HepG2 (cell line): Measurements from ENCODE around the gene ZNF277. TPM values are rescaled to one million over a fixed set of nuclear protein-coding genes. Genes with fewer than 3 reads are reported as not detected.

ENCODE experiments used
- CAMTA2 ChIP-seq: sonication (generic); formaldehyde crosslinking; IDR thresholded peaks from 2 replicates; pipeline ENCODE4 v1.4.0; 2020; ENCODE audit warnings: mild to moderate bottlenecking, missing genetic modification reagents, borderline replicate concordance
- CEBPG ChIP-seq: IDR thresholded peaks from 2 replicates; pipeline ENCODE4 v1.6.1; 2016
- CREM ChIP-seq, 2 experiments: sonication (generic) in 1 of 2; formaldehyde crosslinking in 1 of 2; IDR thresholded peaks; 2 replicates each; pipeline versions ENCODE4 v1.4.0 to v1.6.1; 2016 to 2020; ENCODE audit warnings: antibody characterized with exemption in 1 of 2, mild to moderate bottlenecking in 1 of 2, missing genetic modification reagents in 1 of 2
- KAT8 ChIP-seq: IDR thresholded peaks from 2 replicates; pipeline ENCODE4 v1.6.1; 2016; ENCODE audit warnings: missing genetic modification reagents, missing compliant biosample characterization
- KDM3A ChIP-seq: IDR thresholded peaks from 2 replicates; pipeline ENCODE4 v1.6.1; 2018; ENCODE audit warnings: low read depth, missing compliant biosample characterization
- NR1H2 ChIP-seq: sonication (generic); formaldehyde crosslinking; IDR thresholded peaks from 2 replicates; pipeline ENCODE4 v1.8.1; 2022; ENCODE audit warnings: low read depth, missing genetic modification reagents, borderline replicate concordance
- PHF8 ChIP-seq: sonication (generic); formaldehyde crosslinking; IDR thresholded peaks from 2 replicates; pipeline ENCODE4 v1.5.0; 2020; ENCODE audit warnings: missing genetic modification reagents
- RARG ChIP-seq: sonication (generic); formaldehyde crosslinking; IDR thresholded peaks from 2 replicates; pipeline ENCODE4 v1.4.0; 2020; ENCODE audit warnings: low read depth, mild to moderate bottlenecking, missing genetic modification reagents
- RBM22 ChIP-seq: fragments of 200-400 bp; formaldehyde crosslinking; optimal IDR thresholded peaks from 2 replicates; pipeline ENCODE3; 2017; ENCODE audit warnings: mild to moderate bottlenecking, low read length, moderate library complexity
- RFX1 ChIP-seq: fragments of 450-650 bp; IDR thresholded peaks from 2 replicates; pipeline ENCODE4 v1.6.1; 2017
- SALL1 ChIP-seq: sonication (generic); formaldehyde crosslinking; IDR thresholded peaks from 2 replicates; pipeline ENCODE4 v1.8.0; 2022; ENCODE audit warnings: mild to moderate bottlenecking, missing genetic modification reagents
- SP140L ChIP-seq: sonication (generic); formaldehyde crosslinking; IDR thresholded peaks from 2 replicates; pipeline ENCODE4 v1.4.0; 2020; ENCODE audit warnings: missing genetic modification reagents, borderline replicate concordance
- SPEN ChIP-seq: sonication (generic); formaldehyde crosslinking; IDR thresholded peaks from 2 replicates; pipeline ENCODE4 v1.5.1; 2020; ENCODE audit warnings: low read depth, mild to moderate bottlenecking, missing genetic modification reagents
- TBX2 ChIP-seq: sonication (generic); formaldehyde crosslinking; IDR thresholded peaks from 2 replicates; pipeline ENCODE4 v1.5.0; 2020; ENCODE audit warnings: missing genetic modification reagents, mild to moderate bottlenecking, borderline replicate concordance
- TRAFD1 ChIP-seq: sonication (generic); formaldehyde crosslinking; IDR thresholded peaks from 2 replicates; pipeline ENCODE4 v1.5.1; 2020; ENCODE audit warnings: missing genetic modification reagents, mild to moderate bottlenecking, borderline replicate concordance
- TRIM22 ChIP-seq: fragments of 450-650 bp; IDR thresholded peaks from 2 replicates; pipeline ENCODE4 v1.6.1; 2017
- TRIM24 ChIP-seq: sonication (generic); formaldehyde crosslinking; IDR thresholded peaks from 2 replicates; pipeline ENCODE4 v1.8.0; 2022; ENCODE audit warnings: mild to moderate bottlenecking, missing genetic modification reagents
- ZBTB25 ChIP-seq: IDR thresholded peaks from 2 replicates; pipeline ENCODE4 v1.6.1; 2018; ENCODE audit warnings: missing genetic modification reagents
- ZBTB39 ChIP-seq: sonication (generic); formaldehyde crosslinking; IDR thresholded peaks from 2 replicates; pipeline ENCODE4 v1.5.0; 2020; ENCODE audit warnings: missing genetic modification reagents
- ZNF124 ChIP-seq: sonication (generic); formaldehyde crosslinking; IDR thresholded peaks from 2 replicates; pipeline ENCODE4 v1.4.0; 2020; ENCODE audit warnings: missing genetic modification reagents
- ZNF136 ChIP-seq: sonication (generic); formaldehyde crosslinking; IDR thresholded peaks from 2 replicates; pipeline ENCODE4 v1.8.1; 2022; ENCODE audit warnings: low read depth, mild to moderate bottlenecking, moderate library complexity, missing genetic modification reagents
- ZNF430 ChIP-seq: sonication (generic); formaldehyde crosslinking; IDR thresholded peaks from 2 replicates; pipeline ENCODE4 v1.9.0; 2021; ENCODE audit warnings: mild to moderate bottlenecking, missing genetic modification reagents
- ZNF607 ChIP-seq: sonication (generic); formaldehyde crosslinking; IDR thresholded peaks from 2 replicates; pipeline ENCODE4 v1.5.1; 2020; ENCODE audit warnings: missing genetic modification reagents, mild to moderate bottlenecking, borderline replicate concordance
- ZNF83 ChIP-seq: sonication (generic); formaldehyde crosslinking; IDR thresholded peaks from 2 replicates; pipeline ENCODE4 v1.4.0; 2020; ENCODE audit warnings: missing genetic modification reagents, mild to moderate bottlenecking, borderline replicate concordance
- polyA plus RNA-seq, 8 experiments: library from polyadenylated mRNA; depleted of rRNA in 3 of 8; stranded (reverse) in 7 of 8; unstranded in 1 of 8; fragments of >200 nt; fragmentation: Illumina TruSeq in 4 of 8; extraction: Trizol in 4 of 8; gene quantifications; 2 replicates each; pipeline versions ENCODE4 v1.2.1 to v1.2.3, GENCODE V29; 2011 to 2016; ENCODE audit warnings: low read depth in 4 of 8, missing spikeins in 1 of 8, mixed read lengths in 1 of 8; ENCODE audit not compliant: insufficient read depth in 1 of 8
- total RNA-seq, 5 experiments: library from RNA; depleted of rRNA; stranded (reverse); fragments of >200 nt; fragmentation: Illumina TruSeq; extraction: Trizol; gene quantifications; 2 replicates each; pipeline ENCODE4 v1.2.3, GENCODE V29; 2016; ENCODE audit warnings: low read depth in 1 of 5

Gene ZNF277
- total and polyA plus RNA-seq, 2 of the 13 experiments (the other 11 are each of a cell fraction or from before 2014, with no cell fraction given), result 29.1 to 30.1 TPM

- TF ChIP-seq SPEN (CRISPR knock-in tag) (no peak), TRIM22 (no peak), ZNF124 (CRISPR knock-in tag) (no peak; the same call in 1 of the 2 replicates), RARG (CRISPR knock-in tag) (no peak; the same call in 1 of the 2 replicates), CREM (IDR thresholded peaks at IDR 0.05) (no peak), CREM (CRISPR knock-in tag; IDR thresholded peaks at IDR 0.05) (no peak), TRIM24 (CRISPR knock-in tag) (no peak), KAT8 (CRISPR knock-in tag) (no peak), NR1H2 (CRISPR knock-in tag) (no peak), RFX1 (no peak), CAMTA2 (no peak), ZBTB25 (CRISPR knock-in tag) (peak; percentile 35; the same call in 1 of the 2 replicates), PHF8 (CRISPR knock-in tag) (peak; percentile 48; the same call in 1 of the 2 replicates), ZNF430 (peak; percentile 19; the same call in 1 of the 2 replicates), ZBTB39 (CRISPR knock-in tag) (no peak), ZNF607 (CRISPR knock-in tag) (no peak), ZNF136 (CRISPR knock-in tag) (0 out of 2 replicates have a peak, but pooled peaks have one; percentile 10), TBX2 (CRISPR knock-in tag) (no peak), SALL1 (peak; percentile 23; the same call in 1 of the 2 replicates), ZNF83 (CRISPR knock-in tag) (no peak), KDM3A (CRISPR knock-in tag) (no peak), TRAFD1 (CRISPR knock-in tag) (no peak), SP140L (no peak), CEBPG (CRISPR knock-in tag) (0 out of 2 replicates have a peak, but pooled peaks have one; percentile 8), RBM22 (no peak)
Observed at GRCh38 chr7:112205343-112206237, 905 bp upstream of the ZNF277 start (continued).
